NCI-H2107 treated with DMSO at 0.1 percent for 48 hours (cell line): ENCODE data around the gene CTH.
A peak's percentile ranks its signal among the peaks of the same experiment; 100 is the strongest.
"Not testable (repeated sequence)": the region's sequence is repeated elsewhere in the genome, so short reads cannot be mapped to it uniquely, and the experiment has no call there.

Experiments
- DNase-seq: peaks from one replicate; lab custom pipeline; 2025; ENCODE audit not compliant: unreplicated experiment; lab: John Stamatoyannopoulos, UW

CTH gene

GRCh38 chr1:70405780-70406416, 5.2 kb upstream of the CTH start:
- no peak for DNase-seq

- DNase-seq: no peak
These were observed 1.9 kb upstream of the CTH start for GRCh38 chr1:70409136-70409535.

- no peak for DNase-seq
These were observed 334 bp downstream of the CTH start for GRCh38 chr1:70411360-70411844.

- DNase-seq: no peak
These were observed 4.8 kb downstream of the CTH start for GRCh38 chr1:70415882-70416281.

- not testable (repeated sequence) for DNase-seq
These were observed 8.1 kb downstream of the CTH start for GRCh38 chr1:70418973-70419734.

GRCh38 chr1:70420320-70420719, 9.3 kb downstream of the CTH start:
- peak; percentile 80 for DNase-seq

GRCh38 chr1:70426154-70427131, 15.4 kb downstream of the CTH start:
- DNase-seq: no peak

- DNase-seq: no peak
These were observed 16.9 kb downstream of the CTH start for GRCh38 chr1:70427976-70428375.

- no peak for DNase-seq
These were observed 18.2 kb downstream of the CTH start for GRCh38 chr1:70429219-70429618.

- DNase-seq: no peak
These were observed 18.7 kb downstream of the CTH start for GRCh38 chr1:70429757-70430156.

GRCh38 chr1:70431317-70431716, 20.2 kb downstream of the CTH start:
- no peak for DNase-seq

- DNase-seq: no peak
These were observed 20.8 kb downstream of the CTH start for GRCh38 chr1:70431874-70432273.

GRCh38 chr1:70434253-70434859, 23.3 kb downstream of the CTH start:
- no peak for DNase-seq

- no peak for DNase-seq
These were observed 25.7 kb downstream of the CTH start for GRCh38 chr1:70436622-70437251.

- DNase-seq: no peak
These were observed 27.5 kb downstream of the CTH start for GRCh38 chr1:70438529-70438928.

- no peak for DNase-seq
These were observed 29.7 kb downstream of the CTH start for GRCh38 chr1:70440642-70441391.

GRCh38 chr1:70441392-70442035, 30.4 kb downstream of the CTH start:
- DNase-seq: no peak

- no peak for DNase-seq
These were observed 31.4 kb downstream of the CTH start for GRCh38 chr1:70442490-70442889.

GRCh38 chr1:70443739-70444138, 32.7 kb downstream of the CTH start:
- no peak for DNase-seq
